ENCODE data around the gene APH1B. TPM values are rescaled to one million over a fixed set of nuclear protein-coding genes. Genes with fewer than 3 reads are reported as not detected.

Gene APH1B
- total and polyA plus RNA-seq, 2 of the 4 experiments (the other 2 are of a cell fraction): 7.0 to 7.7 TPM

DNA sequence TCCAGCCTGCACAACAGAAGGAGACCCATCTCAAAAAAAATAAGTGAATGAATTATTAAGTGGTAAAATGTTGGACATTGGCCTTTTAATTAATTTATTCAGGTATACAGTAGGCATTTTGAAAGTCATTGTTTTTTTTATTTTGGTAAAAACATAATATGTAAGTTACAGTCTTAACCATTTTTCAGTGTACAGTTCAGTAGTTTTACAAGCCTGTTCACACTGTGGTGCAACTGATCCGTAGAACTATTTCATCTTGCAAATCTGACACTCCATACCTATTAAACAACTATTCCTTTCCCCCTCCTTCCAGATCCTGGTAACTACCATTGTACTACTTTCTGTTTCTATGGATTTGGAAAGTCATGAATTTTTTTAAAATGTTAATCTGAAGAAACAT is 36.1 kb upstream of the APH1B start:
- H3K9me1 ChIP-seq (ENCODE audit: insufficient read depth, low read length): peaks cover 7% of the 10 kb centered on the region
- peaks cover 4% of the 10 kb centered on the region for H3K4me1 ChIP-seq (ENCODE audit: control insufficient read depth, insufficient read depth, low read length)
- H2AK9ac ChIP-seq (replicated peaks; ENCODE audit: low read depth, low read length, poor library complexity): no peak overlapping the region
- H2BK5ac ChIP-seq (ENCODE audit: low read depth, low read length, poor library complexity, severe bottlenecking): no peak overlapping the region
- intact Hi-C loops (cut with micrococcal nuclease): no loop called here
- peaks cover 8% of the 10 kb centered on the region; the same call in 1 of the 2 replicates for H4K20me1 ChIP-seq (ENCODE audit: insufficient read depth, low read length)
- no peak overlapping the region for H3K56ac ChIP-seq (ENCODE audit: extremely low read depth, insufficient read depth, low read length)
- peaks cover 5% of the 10 kb centered on the region for H3K36me3 ChIP-seq (ENCODE audit: control insufficient read depth, insufficient read depth, low read length)
- H3K9ac ChIP-seq (ENCODE audit: low read depth, low read length): no peak overlapping the region
- H3K18ac ChIP-seq (ENCODE audit: low read depth, low read length): peak overlapping the region; percentile 32; the same call in 1 of the 2 replicates
- H3K23ac ChIP-seq (ENCODE audit: low read depth, low read length): no peak overlapping the region
- H2BK20ac ChIP-seq (ENCODE audit: low read depth, low read length): no peak overlapping the region
- no peak overlapping the region for H3K4me2 ChIP-seq (ENCODE audit: low read depth, low read length)
- no peaks in the 10 kb centered on the region for H3K9me3 ChIP-seq (ENCODE audit: control insufficient read depth, insufficient read depth, low read length)
- no peak overlapping the region; the same call in 1 of the 2 replicates for H2AK5ac ChIP-seq (ENCODE audit: low read depth, low read length)
- dilution Hi-C loops (cut with HindIII; ENCODE audit: low sequenced_read_pairs, unreplicated experiment): no loop called here
- H3K4me3 ChIP-seq (ENCODE audit: insufficient read depth, low read depth, low read length): no peak overlapping the region
- peaks cover 24 to 67% of the 10 kb centered on the region in 2 experiments for H3K79me1 ChIP-seq (ENCODE audit: low read depth in 1 of 2, low read length in 2 of 2)
- no peak overlapping the region for H4K8ac ChIP-seq (ENCODE audit: low read depth in 2 of 2, low read length in 2 of 2)
- H2BK15ac ChIP-seq (ENCODE audit: low read depth, low read length): no peak overlapping the region
- no peak overlapping the region for H3K4ac ChIP-seq (ENCODE audit: low read depth, low read length)
- H3K27me3 ChIP-seq (ENCODE audit: control insufficient read depth, insufficient read depth, low read length): no peaks in the 10 kb centered on the region
- WGBS, 2 experiments (ENCODE audit: extremely low coverage in 2 of 2, insufficient read length in 1 of 2): no CpG with 5 or more reads among the region's 1 CpG
- ATAC-seq (ENCODE audit: low read depth): no peak
- DNase-seq: no peak
- TF ChIP-seq MAZ (IDR thresholded peaks at IDR 0.05; ENCODE audit: borderline replicate concordance, low read depth, low read length) (no peak), RFX5 (IDR thresholded peaks at IDR 0.05; ENCODE audit: low read depth, low read length) (no peak), SMC3 (IDR thresholded peaks at IDR 0.05; ENCODE audit: low read depth, low read length) (no peak), CEBPB (IDR thresholded peaks at IDR 0.05; ENCODE audit: low read depth, low read length) (no peak), MAFK (IDR thresholded peaks at IDR 0.05; ENCODE audit: low read depth, low read length) (no peak), RCOR1 (IDR thresholded peaks at IDR 0.05; ENCODE audit: insufficient replicate concordance, low read length) (no peak), NFE2L2 (IDR thresholded peaks at IDR 0.05; ENCODE audit: low read depth, low read length) (no peak), FOS (IDR thresholded peaks at IDR 0.05; ENCODE audit: low read depth, low read length) (no peak)
- TF ChIP-seq, protein P1, sequence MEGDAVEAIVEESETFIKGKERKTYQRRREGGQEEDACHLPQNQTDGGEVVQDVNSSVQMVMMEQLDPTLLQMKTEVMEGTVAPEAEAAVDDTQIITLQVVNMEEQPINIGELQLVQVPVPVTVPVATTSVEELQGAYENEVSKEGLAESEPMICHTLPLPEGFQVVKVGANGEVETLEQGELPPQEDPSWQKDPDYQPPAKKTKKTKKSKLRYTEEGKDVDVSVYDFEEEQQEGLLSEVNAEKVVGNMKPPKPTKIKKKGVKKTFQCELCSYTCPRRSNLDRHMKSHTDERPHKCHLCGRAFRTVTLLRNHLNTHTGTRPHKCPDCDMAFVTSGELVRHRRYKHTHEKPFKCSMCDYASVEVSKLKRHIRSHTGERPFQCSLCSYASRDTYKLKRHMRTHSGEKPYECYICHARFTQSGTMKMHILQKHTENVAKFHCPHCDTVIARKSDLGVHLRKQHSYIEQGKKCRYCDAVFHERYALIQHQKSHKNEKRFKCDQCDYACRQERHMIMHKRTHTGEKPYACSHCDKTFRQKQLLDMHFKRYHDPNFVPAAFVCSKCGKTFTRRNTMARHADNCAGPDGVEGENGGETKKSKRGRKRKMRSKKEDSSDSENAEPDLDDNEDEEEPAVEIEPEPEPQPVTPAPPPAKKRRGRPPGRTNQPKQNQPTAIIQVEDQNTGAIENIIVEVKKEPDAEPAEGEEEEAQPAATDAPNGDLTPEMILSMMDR (conservative IDR thresholded peaks at IDR 0.05; ENCODE audit: low read depth, low read length): no peak
- TF ChIP-seq, protein P2, sequence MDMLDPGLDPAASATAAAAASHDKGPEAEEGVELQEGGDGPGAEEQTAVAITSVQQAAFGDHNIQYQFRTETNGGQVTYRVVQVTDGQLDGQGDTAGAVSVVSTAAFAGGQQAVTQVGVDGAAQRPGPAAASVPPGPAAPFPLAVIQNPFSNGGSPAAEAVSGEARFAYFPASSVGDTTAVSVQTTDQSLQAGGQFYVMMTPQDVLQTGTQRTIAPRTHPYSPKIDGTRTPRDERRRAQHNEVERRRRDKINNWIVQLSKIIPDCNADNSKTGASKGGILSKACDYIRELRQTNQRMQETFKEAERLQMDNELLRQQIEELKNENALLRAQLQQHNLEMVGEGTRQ (IDR thresholded peaks at IDR 0.05; ENCODE audit: low read depth, low read length): no peak
- H3K27ac ChIP-seq (ENCODE audit: insufficient read depth, low read length): no peak overlapping the region
- H4K91ac ChIP-seq (ENCODE audit: insufficient read depth, low read depth, low read length): no peak overlapping the region
- BruUV-seq (replicated peaks): no TSS peak
- CTCF ChIA-PET: interaction anchor here (0.6 kb wide), 1 partner anchor 9 kb away, joined by 4 read pairs; no protein-coding TSS in a partner anchor
- POLR2A ChIA-PET (ENCODE audit: unreplicated experiment): no interaction called here
- no peak overlapping the region for H2BK120ac ChIP-seq (ENCODE audit: low read depth, low read length)
- in situ Hi-C loops (cut with MboI; ENCODE audit: low sequenced_read_pairs): no loop called here
- no peak overlapping the region for H2AFZ ChIP-seq (replicated peaks; ENCODE audit: low read length, poor library complexity)
- no peak overlapping the region for H4K5ac ChIP-seq (ENCODE audit: low read depth, low read length)
- H3K14ac ChIP-seq (replicated peaks; ENCODE audit: low read depth, low read length): no peak overlapping the region

Measured in IMR-90 (cell line).